ENCODE measurements around the gene SCT.
A peak's percentile ranks its signal among the peaks of the same experiment; 100 is the strongest.

Gene SCT

GRCh38 chr11:587978-588380 is 39.0 kb downstream of the SCT start:
- TF ChIP-seq CTCF (conservative IDR thresholded peaks at IDR 0.05), result no peak
- TF ChIP-seq ZFX (IDR thresholded peaks at IDR 0.05), result no peak
- no peak overlapping the region for H3K27ac ChIP-seq

GRCh38 chr11:587546-587945 is 39.4 kb downstream of the SCT start:
- H3K27ac ChIP-seq, result no peak overlapping the region
- TF ChIP-seq CTCF (conservative IDR thresholded peaks at IDR 0.05) (no peak), ZFX (IDR thresholded peaks at IDR 0.05) (no peak)

GRCh38 chr11:586376-587316 is 40.3 kb downstream of the SCT start:
- TF ChIP-seq CTCF (conservative IDR thresholded peaks at IDR 0.05), result no peak
- no peak for TF ChIP-seq ZFX (IDR thresholded peaks at IDR 0.05)
- no peak overlapping the region for H3K27ac ChIP-seq

GRCh38 chr11:584287-584686 is 42.7 kb downstream of the SCT start:
- TF ChIP-seq ZFX (IDR thresholded peaks at IDR 0.05) (no peak), CTCF (conservative IDR thresholded peaks at IDR 0.05) (no peak)
- no peak overlapping the region for H3K27ac ChIP-seq

GRCh38 chr11:581752-582151 is 45.2 kb downstream of the SCT start:
- TF ChIP-seq CTCF (conservative IDR thresholded peaks at IDR 0.05), result no peak
- H3K27ac ChIP-seq, result no peak overlapping the region

- no peak overlapping the region for H3K27ac ChIP-seq
- no peak for TF ChIP-seq ZFX (IDR thresholded peaks at IDR 0.05)
- no peak for TF ChIP-seq CTCF (conservative IDR thresholded peaks at IDR 0.05)
These were observed 45.6 kb downstream of the SCT start for GRCh38 chr11:581342-581741.

- no peak for TF ChIP-seq ZFX (IDR thresholded peaks at IDR 0.05)
- no peak for TF ChIP-seq CTCF (conservative IDR thresholded peaks at IDR 0.05)
- H3K27ac ChIP-seq, result peak overlapping the region; percentile 1; the same call in 1 of the 2 replicates
These were observed 47.0 kb downstream of the SCT start for GRCh38 chr11:579830-580601.
